Chondrocyte (in vitro differentiated cells): ENCODE measurements around the gene PLEKHA5. TPM values are rescaled to one million over a fixed set of nuclear protein-coding genes. Genes with fewer than 3 reads are reported as not detected.
"Not testable (repeated sequence)": the region's sequence is repeated elsewhere in the genome, so short reads cannot be mapped to it uniquely, and the experiment has no call there.

Source experiments
- DNase-seq: peaks from one replicate; pipeline ENCODE4 v3.0.0; 2021; ENCODE audit warnings: mixed read lengths, low spot score
- H3K27ac Mint-ChIP-seq: one replicate; pipeline ENCODE4 v1.8.0; 2021; ENCODE audit warnings: mild to moderate bottlenecking, moderate library complexity, mixed read lengths; ENCODE audit not compliant: unreplicated experiment
- H3K27me3 Mint-ChIP-seq: 2 replicates; pipeline ENCODE4 v1.8.0; 2021; ENCODE audit warnings: low read depth, mixed read lengths
- H3K36me3 Mint-ChIP-seq: 2 replicates; pipeline ENCODE4 v1.8.0; 2021; ENCODE audit warnings: low read depth, mixed read lengths
- H3K4me1 Mint-ChIP-seq: 2 replicates; pipeline ENCODE4 v1.8.0; 2021; ENCODE audit warnings: low read depth, mild to moderate bottlenecking, mixed read lengths
- H3K4me3 Mint-ChIP-seq: one replicate; pipeline ENCODE4 v1.8.0; 2021; ENCODE audit warnings: mild to moderate bottlenecking, moderate library complexity, mixed read lengths; ENCODE audit not compliant: unreplicated experiment
- H3K9me3 Mint-ChIP-seq: 2 replicates; pipeline ENCODE4 v1.8.0; 2021; ENCODE audit warnings: low read depth, mixed read lengths
- total RNA-seq: library from RNA; stranded (reverse); gene quantifications from 3 replicates; pipeline ENCODE4 v1.2.1, GENCODE V29; 2021
- TF ChIP-seq, protein P1 (sequence below): fragments of 200-600 bp; sonication (generic); IDR thresholded peaks from 2 replicates; pipeline ENCODE4 v1.5.0; 2021; ENCODE audit warnings: antibody characterized with exemption, mild to moderate bottlenecking, moderate library complexity

PLEKHA5 gene
- total RNA-seq, 1 donor from 2014 or later, result 8.9 TPM

DNA sequence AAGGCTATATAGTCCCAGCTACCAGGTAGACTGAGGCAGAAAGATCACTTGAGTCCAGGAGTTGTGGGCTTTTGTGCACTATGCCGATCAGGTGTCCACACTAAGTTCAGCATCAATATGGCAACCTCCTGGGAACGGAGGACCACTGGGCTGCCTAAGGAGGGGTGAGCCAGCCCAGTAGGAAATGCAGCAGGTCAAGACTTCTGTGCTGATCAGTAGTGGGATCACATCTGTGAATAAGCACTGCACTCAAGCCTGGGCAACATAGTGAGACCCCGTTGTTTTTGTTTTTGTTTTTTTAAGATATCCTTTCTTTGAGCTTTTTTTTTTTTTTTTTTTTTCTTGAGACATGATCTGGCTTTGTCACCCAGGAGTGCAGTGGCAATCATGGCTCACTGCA is 174.0 kb downstream of the PLEKHA5 start:
- TF ChIP-seq, protein P1, sequence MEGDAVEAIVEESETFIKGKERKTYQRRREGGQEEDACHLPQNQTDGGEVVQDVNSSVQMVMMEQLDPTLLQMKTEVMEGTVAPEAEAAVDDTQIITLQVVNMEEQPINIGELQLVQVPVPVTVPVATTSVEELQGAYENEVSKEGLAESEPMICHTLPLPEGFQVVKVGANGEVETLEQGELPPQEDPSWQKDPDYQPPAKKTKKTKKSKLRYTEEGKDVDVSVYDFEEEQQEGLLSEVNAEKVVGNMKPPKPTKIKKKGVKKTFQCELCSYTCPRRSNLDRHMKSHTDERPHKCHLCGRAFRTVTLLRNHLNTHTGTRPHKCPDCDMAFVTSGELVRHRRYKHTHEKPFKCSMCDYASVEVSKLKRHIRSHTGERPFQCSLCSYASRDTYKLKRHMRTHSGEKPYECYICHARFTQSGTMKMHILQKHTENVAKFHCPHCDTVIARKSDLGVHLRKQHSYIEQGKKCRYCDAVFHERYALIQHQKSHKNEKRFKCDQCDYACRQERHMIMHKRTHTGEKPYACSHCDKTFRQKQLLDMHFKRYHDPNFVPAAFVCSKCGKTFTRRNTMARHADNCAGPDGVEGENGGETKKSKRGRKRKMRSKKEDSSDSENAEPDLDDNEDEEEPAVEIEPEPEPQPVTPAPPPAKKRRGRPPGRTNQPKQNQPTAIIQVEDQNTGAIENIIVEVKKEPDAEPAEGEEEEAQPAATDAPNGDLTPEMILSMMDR, result no peak
- no peak for DNase-seq

DNA sequence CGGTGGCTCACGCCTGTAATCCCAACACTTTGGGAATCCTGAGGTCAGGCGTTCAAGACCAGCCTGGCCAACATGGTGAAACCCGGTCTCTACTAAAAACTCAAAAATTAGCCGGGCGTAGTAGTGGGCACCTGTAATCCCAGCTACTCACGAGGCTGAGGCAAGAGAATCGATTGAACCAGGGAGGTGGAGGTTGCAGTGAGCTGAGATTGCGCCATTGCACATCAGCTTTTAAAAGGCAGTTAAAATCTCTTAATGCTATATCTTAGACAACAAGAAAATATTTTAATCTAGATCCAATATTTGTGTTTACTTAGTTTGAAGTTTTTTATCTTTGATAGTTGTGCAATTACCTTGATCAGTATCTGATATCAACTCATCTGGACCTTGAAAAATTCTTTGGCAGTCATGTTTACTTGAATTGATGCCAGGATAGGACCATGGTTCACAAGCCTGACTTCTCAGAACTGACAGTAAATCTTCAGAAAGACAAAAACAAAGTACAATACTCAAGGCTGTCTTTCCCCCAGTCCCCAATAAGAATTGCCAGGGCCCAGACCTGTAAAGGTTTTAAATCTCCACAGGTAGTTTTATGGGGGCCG is 174.7 kb downstream of the PLEKHA5 start:
- DNase-seq, result no peak
- TF ChIP-seq, protein P1, result no peak
- H3K4me3 Mint-ChIP-seq, result no peak overlapping the region
- peaks cover 2% of the 10 kb centered on the region for H3K36me3 Mint-ChIP-seq
- peaks cover 11% of the 10 kb centered on the region for H3K4me1 Mint-ChIP-seq
- H3K9me3 Mint-ChIP-seq, result no peaks in the 10 kb centered on the region
- no peak overlapping the region for H3K27ac Mint-ChIP-seq
- no peaks in the 10 kb centered on the region for H3K27me3 Mint-ChIP-seq

More for the DNA sequence above, 174.0 kb downstream of the PLEKHA5 start:
- H3K27me3 Mint-ChIP-seq, result no peaks in the 10 kb centered on the region
- peaks cover 2% of the 10 kb centered on the region for H3K36me3 Mint-ChIP-seq
- no peak overlapping the region for H3K4me3 Mint-ChIP-seq
- H3K27ac Mint-ChIP-seq, result no peak overlapping the region
- no peaks in the 10 kb centered on the region for H3K9me3 Mint-ChIP-seq
- peaks cover 15% of the 10 kb centered on the region for H3K4me1 Mint-ChIP-seq

GRCh38 chr12:19305621-19306020 is 176.1 kb downstream of the PLEKHA5 start:
- DNase-seq, H3K27me3 Mint-ChIP-seq, H3K4me3 Mint-ChIP-seq, H3K27ac Mint-ChIP-seq, H3K4me1 Mint-ChIP-seq, H3K9me3 Mint-ChIP-seq, H3K36me3 Mint-ChIP-seq: not testable (repeated sequence)

DNA sequence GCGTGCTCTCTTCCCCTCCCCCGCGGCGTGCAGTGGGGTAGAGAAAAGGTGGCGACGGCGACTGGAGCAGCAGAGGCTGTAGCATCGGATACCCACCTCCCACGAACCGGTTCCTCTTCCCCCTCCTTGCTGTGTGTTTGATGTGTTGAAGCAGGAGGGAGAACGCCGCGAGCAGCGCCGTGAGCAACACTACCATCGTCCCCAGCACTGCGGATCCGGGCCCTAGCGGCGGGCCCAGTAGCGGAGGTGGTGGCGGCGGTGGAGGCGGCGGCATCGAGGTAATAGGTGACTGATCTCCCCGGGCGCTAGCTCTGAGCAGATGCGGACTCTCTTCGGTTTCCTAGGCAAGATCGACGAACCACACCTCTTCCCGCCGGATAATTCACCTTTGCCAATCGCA is 176.8 kb downstream of the PLEKHA5 start:
- Mint-ChIP-seq H3K4me3 (no peak overlapping the region), H3K36me3 (peaks cover 2% of the 10 kb centered on the region), H3K27me3 (no peaks in the 10 kb centered on the region), H3K4me1 (peaks cover 4% of the 10 kb centered on the region), H3K27ac (no peak overlapping the region), H3K9me3 (no peaks in the 10 kb centered on the region)
- no peak for DNase-seq
- TF ChIP-seq, protein P1, result no peak

- Mint-ChIP-seq H3K27ac (no peak overlapping the region), H3K36me3 (peaks cover 2% of the 10 kb centered on the region), H3K4me3 (no peak overlapping the region), H3K27me3 (no peaks in the 10 kb centered on the region), H3K9me3 (no peaks in the 10 kb centered on the region), H3K4me1 (no peaks in the 10 kb centered on the region)
- no peak for DNase-seq
- TF ChIP-seq, protein P1, result no peak
Measured at GRCh38 chr12:19307451-19307850, 177.9 kb downstream of the PLEKHA5 start.

DNA sequence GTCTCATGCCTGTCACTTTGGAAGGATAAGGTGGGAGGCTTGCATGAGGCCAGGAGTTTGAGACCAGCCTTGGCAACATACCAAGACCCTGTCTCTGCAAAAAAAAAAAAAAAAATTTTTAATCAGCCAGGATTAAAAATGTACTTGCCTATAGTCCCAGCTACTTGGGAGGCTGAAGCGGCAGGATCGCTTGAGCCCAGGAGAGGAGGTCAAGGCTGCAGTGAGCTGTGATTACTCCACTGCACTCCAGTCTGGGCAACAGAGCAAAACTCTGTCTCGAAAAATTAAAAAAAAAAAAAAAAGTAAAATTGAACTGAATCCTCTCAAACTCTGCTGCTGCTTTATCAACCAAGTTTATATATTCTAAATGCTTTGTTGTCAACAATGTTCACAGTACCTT is 181.6 kb downstream of the PLEKHA5 start:
- H3K27me3 Mint-ChIP-seq, result no peaks in the 10 kb centered on the region
- TF ChIP-seq, protein P1, result no peak
- H3K9me3 Mint-ChIP-seq, result no peaks in the 10 kb centered on the region
- DNase-seq, result no peak
- peaks cover 2% of the 10 kb centered on the region for H3K36me3 Mint-ChIP-seq
- no peak overlapping the region for H3K4me3 Mint-ChIP-seq
- H3K27ac Mint-ChIP-seq, result no peak overlapping the region
- peaks cover 3% of the 10 kb centered on the region for H3K4me1 Mint-ChIP-seq
